GM20000 (cell line): ENCODE results near the gene CLIC4.

Source experiments
- DNase-seq: peaks from one replicate; pipeline ENCODE4 v3.0.0; 2012; ENCODE audit warnings: low spot score
- TF ChIP-seq, protein P1 (sequence below): IDR thresholded peaks from 2 replicates; pipeline ENCODE4 v1.5.1; 2012; ENCODE audit warnings: mild to moderate bottlenecking, control low read depth; ENCODE audit errors: extremely low read depth, missing control alignments

CLIC4 gene

DNA sequence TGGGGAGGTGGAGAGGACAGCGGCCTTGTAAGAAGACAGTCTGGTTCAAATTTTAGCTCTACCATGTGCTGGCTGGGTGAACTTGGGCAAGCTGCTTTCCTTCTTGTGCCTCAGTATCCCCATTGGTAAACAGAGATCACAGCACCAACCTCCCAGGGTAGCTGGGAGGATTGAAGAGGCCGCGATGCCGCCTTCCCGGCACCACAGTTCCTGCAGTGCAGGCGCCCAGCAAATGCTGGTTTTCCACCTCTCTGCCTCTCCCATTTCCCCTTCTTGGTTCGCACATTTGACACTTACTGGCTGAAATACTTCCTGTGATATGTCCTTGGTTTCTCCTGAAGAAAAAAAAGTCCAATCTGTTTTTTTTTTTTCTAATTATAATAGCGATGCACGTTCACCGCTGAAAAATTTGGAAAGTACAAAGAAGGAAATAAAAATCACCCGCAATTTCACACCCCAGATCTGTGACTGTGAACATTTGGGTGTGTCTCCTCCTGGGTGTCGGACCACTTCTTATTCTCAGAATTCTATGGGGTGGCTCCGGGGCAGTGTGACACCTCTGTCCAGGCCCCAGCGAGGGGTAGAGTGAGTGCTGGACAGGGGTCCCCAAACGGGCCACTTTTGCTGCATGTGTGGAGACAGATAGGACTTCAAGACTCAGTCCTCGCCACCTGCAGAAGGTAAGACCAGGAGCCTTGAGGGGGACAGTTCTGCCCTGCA is 111.7 kb downstream of the CLIC4 start:
- TF ChIP-seq, protein P1, sequence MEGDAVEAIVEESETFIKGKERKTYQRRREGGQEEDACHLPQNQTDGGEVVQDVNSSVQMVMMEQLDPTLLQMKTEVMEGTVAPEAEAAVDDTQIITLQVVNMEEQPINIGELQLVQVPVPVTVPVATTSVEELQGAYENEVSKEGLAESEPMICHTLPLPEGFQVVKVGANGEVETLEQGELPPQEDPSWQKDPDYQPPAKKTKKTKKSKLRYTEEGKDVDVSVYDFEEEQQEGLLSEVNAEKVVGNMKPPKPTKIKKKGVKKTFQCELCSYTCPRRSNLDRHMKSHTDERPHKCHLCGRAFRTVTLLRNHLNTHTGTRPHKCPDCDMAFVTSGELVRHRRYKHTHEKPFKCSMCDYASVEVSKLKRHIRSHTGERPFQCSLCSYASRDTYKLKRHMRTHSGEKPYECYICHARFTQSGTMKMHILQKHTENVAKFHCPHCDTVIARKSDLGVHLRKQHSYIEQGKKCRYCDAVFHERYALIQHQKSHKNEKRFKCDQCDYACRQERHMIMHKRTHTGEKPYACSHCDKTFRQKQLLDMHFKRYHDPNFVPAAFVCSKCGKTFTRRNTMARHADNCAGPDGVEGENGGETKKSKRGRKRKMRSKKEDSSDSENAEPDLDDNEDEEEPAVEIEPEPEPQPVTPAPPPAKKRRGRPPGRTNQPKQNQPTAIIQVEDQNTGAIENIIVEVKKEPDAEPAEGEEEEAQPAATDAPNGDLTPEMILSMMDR, result no peak
- DNase-seq, result no peak

DNA sequence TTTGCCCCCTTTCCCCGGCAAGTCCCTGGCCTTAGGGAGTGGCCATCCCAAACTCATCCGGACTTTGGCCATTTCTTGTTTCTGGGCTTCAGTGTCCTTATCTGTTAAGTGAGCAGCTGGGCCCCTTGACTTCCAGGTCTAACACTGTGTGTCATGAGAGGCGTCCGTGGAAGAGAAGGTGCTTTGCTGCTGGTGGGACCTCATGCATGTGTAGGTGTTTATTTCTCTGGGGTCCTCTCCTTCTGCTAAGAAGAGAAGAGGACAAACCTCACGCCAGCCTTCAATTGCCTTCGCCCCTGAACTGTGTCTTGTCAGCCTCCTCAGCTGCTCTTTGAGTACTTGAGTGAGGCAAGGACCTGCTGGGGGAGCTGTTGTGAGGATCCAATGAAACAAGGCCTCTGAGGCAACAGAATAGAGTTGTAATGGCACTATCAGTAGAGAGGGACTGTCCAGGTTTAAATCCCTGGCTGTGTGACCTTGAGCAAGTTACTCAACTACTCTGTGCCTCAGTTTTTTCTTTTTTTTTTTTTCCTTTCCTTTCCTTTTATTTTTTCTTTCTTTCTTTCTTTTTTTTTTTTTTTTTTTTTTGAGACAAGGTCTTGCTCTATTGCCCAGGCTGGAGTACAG is 112.4 kb downstream of the CLIC4 start:
- TF ChIP-seq, protein P1, result no peak
- DNase-seq, result no peak

DNA sequence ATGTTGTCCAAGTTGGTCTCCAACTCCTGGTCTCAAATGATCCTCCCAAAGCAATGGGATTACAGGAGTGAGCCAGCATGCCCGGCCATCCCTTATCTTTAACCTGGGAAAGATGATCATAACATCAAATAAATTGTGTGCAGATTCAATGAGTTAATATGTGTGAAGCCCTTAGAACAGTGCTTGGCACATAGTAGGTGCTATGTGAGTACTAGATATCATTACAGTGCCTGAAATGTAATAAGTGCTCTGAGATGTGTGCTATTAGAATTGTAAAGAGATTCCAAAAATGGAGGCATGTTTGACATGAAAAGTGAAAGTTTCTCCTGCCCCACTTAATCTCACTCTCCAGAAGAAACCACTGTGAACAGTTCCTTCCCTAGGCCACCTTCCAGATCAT is 113.0 kb downstream of the CLIC4 start:
- TF ChIP-seq, protein P1, result no peak
- no peak for DNase-seq

DNA sequence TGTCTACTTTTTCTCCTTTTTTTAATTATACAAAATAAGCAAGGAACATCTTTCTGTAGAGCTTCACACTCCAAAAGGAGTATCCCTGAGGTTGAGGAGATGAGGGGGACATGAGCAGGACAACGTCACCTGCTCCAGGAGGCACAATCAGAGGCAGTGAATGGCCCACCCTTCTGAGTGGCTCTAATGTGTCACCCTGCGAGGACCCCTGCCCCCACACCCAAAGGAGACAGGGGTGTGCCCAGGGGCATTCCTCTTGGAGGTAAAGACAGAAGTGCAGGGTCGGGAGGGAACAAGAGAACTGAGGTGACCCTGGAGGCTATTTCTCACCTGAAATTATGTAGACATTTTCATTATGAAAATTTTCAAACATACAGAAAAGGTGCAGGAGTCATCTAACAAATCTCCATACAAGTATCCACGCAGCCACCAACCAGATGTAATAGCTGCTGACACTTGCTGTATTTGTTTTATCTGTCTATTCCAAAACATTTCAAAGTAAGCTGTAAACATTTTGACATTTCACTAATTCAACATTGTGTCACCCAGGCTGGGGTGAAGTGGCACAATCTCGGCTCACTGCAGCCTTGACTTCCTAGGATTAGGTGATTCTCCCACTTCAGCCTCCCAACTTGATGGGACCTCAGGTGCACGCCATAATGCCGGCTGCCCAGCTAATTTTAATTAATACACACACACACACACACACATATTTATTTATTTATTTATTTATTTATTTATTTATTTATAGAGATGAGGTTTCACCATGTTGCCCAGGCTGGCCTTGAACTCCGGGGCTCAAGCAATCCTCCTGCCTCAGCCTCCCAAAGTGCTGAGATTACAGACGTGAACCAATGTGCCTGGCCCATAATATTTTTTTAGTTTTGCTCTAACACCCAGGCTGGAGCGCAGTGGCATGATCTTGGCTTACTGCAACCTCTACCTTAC is 114.1 kb downstream of the CLIC4 start:
- TF ChIP-seq, protein P1, result no peak
- DNase-seq, result no peak

DNA sequence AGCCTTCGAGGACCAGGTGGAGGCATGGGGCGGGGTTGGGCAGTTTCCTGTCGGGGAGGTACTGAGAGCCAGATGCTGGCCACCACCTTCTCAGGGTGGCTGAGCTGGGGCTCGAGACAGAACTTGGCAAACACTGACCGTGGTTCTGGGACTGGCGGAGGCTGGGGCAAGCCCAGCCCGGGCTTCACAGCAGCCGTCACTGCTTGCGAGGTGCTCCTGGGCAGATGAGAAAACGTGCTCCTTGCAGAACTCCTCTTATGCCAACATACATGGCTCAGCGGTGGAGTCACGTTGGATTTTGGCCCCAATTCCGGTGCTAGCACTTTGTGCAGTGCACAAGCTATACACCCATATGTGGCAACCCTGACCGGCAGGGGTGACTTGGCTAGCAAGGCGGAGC is 115.6 kb downstream of the CLIC4 start:
- TF ChIP-seq, protein P1, result no peak
- DNase-seq, result no peak

DNA sequence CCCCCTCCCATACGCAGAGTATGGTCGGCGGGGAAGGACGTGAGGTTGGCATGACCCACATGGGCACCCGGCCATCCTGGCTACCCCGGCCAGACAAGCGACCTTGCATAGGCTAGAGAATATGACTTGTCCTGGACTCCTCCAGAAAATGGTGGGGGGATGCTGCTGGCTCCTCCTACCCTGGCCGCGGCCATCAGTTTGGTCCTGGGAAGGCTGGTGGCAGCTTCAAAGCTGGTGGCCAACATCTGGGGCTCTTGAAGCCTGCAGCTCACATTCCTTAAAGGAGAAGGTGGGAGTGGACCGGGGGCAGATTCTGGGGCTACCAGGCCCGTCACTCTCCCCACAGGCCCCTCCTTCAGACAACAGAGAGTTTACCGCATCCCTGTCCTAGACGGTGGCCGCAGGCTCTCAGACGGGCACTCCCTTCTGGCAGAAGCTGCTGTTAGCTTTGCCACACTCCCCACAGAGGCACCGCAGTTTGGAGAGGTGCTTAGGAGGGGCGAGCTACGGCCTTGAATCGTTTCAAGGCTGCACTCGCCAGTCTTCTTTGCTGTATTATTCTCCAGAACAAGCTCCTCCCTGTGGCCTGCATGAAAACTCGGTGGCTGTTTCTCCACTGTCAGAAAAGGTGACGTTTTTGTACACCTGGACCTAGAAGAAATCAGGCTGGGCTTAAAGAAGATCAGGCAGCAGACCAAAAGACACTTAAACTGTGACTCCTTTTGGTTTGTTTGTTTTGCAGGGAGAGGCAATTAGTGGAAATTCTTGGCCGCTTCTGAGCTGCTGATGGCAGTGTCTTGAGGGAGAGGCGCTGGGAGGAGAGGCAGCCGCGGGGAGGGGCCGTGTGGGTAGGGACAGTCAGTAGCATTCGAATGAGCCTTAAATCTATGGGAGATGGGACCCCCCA is 116.8 kb downstream of the CLIC4 start:
- DNase-seq, result no peak
- TF ChIP-seq, protein P1, result no peak
